PC-3 (cell line): ENCODE data around the gene GSG1L.

Source experiments
- EZH2 ChIP-seq: fragments of 300-600 bp; sonication (generic); IDR thresholded peaks from one replicate; pipeline ENCODE4 v1.6.1; 2017; ENCODE audit warnings: antibody characterized with exemption, mild to moderate bottlenecking, low read length; ENCODE audit not compliant: unreplicated experiment
- TF ChIP-seq, protein P1 (sequence below): fragments of 300-600 bp; sonication (generic); conservative IDR thresholded peaks from 2 replicates; pipeline ENCODE4 v1.5.1; 2017; ENCODE audit warnings: antibody characterized with exemption, low read depth, mild to moderate bottlenecking, low read length

GRCh38 chr16:27759967-27760788, 303.3 kb downstream of the GSG1L start:
- no peak for TF ChIP-seq EZH2
- TF ChIP-seq, protein P1, sequence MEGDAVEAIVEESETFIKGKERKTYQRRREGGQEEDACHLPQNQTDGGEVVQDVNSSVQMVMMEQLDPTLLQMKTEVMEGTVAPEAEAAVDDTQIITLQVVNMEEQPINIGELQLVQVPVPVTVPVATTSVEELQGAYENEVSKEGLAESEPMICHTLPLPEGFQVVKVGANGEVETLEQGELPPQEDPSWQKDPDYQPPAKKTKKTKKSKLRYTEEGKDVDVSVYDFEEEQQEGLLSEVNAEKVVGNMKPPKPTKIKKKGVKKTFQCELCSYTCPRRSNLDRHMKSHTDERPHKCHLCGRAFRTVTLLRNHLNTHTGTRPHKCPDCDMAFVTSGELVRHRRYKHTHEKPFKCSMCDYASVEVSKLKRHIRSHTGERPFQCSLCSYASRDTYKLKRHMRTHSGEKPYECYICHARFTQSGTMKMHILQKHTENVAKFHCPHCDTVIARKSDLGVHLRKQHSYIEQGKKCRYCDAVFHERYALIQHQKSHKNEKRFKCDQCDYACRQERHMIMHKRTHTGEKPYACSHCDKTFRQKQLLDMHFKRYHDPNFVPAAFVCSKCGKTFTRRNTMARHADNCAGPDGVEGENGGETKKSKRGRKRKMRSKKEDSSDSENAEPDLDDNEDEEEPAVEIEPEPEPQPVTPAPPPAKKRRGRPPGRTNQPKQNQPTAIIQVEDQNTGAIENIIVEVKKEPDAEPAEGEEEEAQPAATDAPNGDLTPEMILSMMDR: no peak
